Measurements from ENCODE around the gene CCDC102A. TPM values are rescaled to one million over a fixed set of nuclear protein-coding genes. Genes with fewer than 3 reads are reported as not detected.

The CCDC102A gene
- total RNA-seq, 1 experiment from 2014 or later = 5.2 TPM

- Mint-ChIP-seq H3K27me3 (ENCODE audit: low read depth) (no peaks in the 10 kb centered on the region), H3K4me1 (peaks cover 62% of the 10 kb centered on the region), H3K4me3 (no peak overlapping the region), H3K9me3 (no peaks in the 10 kb centered on the region), H3K36me3 (peaks cover 36% of the 10 kb centered on the region), H3K27ac (no peak overlapping the region)
- no peak for ATAC-seq
- CTCF ChIA-PET = interaction anchor here (0.6 to 8.2 kb wide), 6 partner anchors 11 to 56 kb away, joined by 3 to 80 read pairs (median 4); partner anchors contain the start of genes CIAPIN1, COQ9 and POLR2C
- POLR2A ChIA-PET = no interaction called here
- no peak for DNase-seq (ENCODE audit: low spot score)
- TF ChIP-seq ETV6 (CRISPR knock-in tag; IDR thresholded peaks at IDR 0.05) = no peak
These were observed 63.1 kb downstream of the CCDC102A start for GRCh38 chr16:57473176-57473840.

- no peaks in the 10 kb centered on the region for H3K27me3 Mint-ChIP-seq (ENCODE audit: low read depth)
- no peak for TF ChIP-seq TEAD4 (CRISPR knock-in tag; IDR thresholded peaks at IDR 0.05)
- TF ChIP-seq ZNF425 (CRISPR knock-in tag; conservative IDR thresholded peaks at IDR 0.05) = no peak
- no peak for TF ChIP-seq ZNF281 (CRISPR knock-in tag; IDR thresholded peaks at IDR 0.05)
- ChIA-PET POLR2A (interaction anchor here (0.5 to 1.4 kb wide), 2 partner anchors 26 to 43 kb away, joined by 5 read pairs; partner anchors contain the start of genes CIAPIN1 and COQ9), CTCF (interaction anchor here (0.6 to 8.2 kb wide), 6 partner anchors 10 to 56 kb away, joined by 3 to 80 read pairs (median 4); partner anchors contain the start of genes CIAPIN1, COQ9 and POLR2C)
- DNase-seq (ENCODE audit: low spot score) (no peak), ATAC-seq (peak; percentile 4)
- H3K27ac Mint-ChIP-seq = peak overlapping the region; percentile 63; the same call in 1 of the 2 replicates
- H3K4me1 Mint-ChIP-seq = peaks cover 56% of the 10 kb centered on the region
- H3K4me3 Mint-ChIP-seq = no peak overlapping the region
- no peaks in the 10 kb centered on the region for H3K9me3 Mint-ChIP-seq
- H3K36me3 Mint-ChIP-seq = peaks cover 42% of the 10 kb centered on the region
These were observed 63.7 kb downstream of the CCDC102A start for GRCh38 chr16:57472665-57473060.

- Mint-ChIP-seq H3K27me3 (ENCODE audit: low read depth) (no peaks in the 10 kb centered on the region), H3K4me3 (peak overlapping the region; percentile 45), H3K4me1 (peaks cover 50% of the 10 kb centered on the region), H3K9me3 (no peaks in the 10 kb centered on the region), H3K36me3 (peaks cover 46% of the 10 kb centered on the region), H3K27ac (peak overlapping the region; percentile 97)
- ChIA-PET POLR2A (interaction anchor here (0.5 to 1.4 kb wide), 2 partner anchors 25 to 44 kb away, joined by 5 read pairs; partner anchors contain the start of genes CIAPIN1 and COQ9), CTCF (interaction anchor here (0.6 to 8.2 kb wide), 5 partner anchors 8 to 46 kb away, joined by 3 to 80 read pairs (median 5); partner anchors contain the start of genes CIAPIN1, COQ9 and POLR2C)
- ATAC-seq (peak; percentile 4; the same call in 1 of the 2 replicates), DNase-seq (ENCODE audit: low spot score) (no peak)
- TF ChIP-seq TEAD4 (CRISPR knock-in tag; IDR thresholded peaks at IDR 0.05) (no peak), E2F1 (CRISPR knock-in tag; IDR thresholded peaks at IDR 0.05) (no peak), NR3C1 (CRISPR knock-in tag; conservative IDR thresholded peaks at IDR 0.05; ENCODE audit: low read depth) (no peak), GABPB1 (CRISPR knock-in tag; IDR thresholded peaks at IDR 0.05) (peak; percentile 10; the same call in 1 of the 2 replicates), STAT6 (CRISPR knock-in tag; conservative IDR thresholded peaks at IDR 0.05; ENCODE audit: low read depth) (no peak), ZNF138 (CRISPR knock-in tag; conservative IDR thresholded peaks at IDR 0.05) (no peak), ETV6 (CRISPR knock-in tag; IDR thresholded peaks at IDR 0.05) (peak; percentile 71), NR1H2 (CRISPR knock-in tag; IDR thresholded peaks at IDR 0.05) (no peak), USF1 (CRISPR knock-in tag; IDR thresholded peaks at IDR 0.05) (no peak), HMGXB4 (CRISPR knock-in tag; IDR thresholded peaks at IDR 0.05) (no peak)
These were observed 64.3 kb downstream of the CCDC102A start for GRCh38 chr16:57471852-57472664.

Data from WTC11 (cell line).